Transverse colon (tissue), 4 donors: Measurements from ENCODE around the gene RNF152.

Experiments used
- CTCF ChIP-seq, 5 experiments: fragments of 200-600 bp in 3 of 5; fragments of 450-650 bp in 2 of 5; sonication (generic) in 3 of 5; IDR thresholded peaks; 1 replicate in 2 of 5; 2 replicates in 3 of 5; pipeline ENCODE4 v1.5.1; 2016 to 2017; ENCODE audit warnings: antibody characterized with exemption in 5 of 5, inconsistent platforms in 3 of 5, mild to moderate bottlenecking in 2 of 5, moderate library complexity in 1 of 5
- EP300 ChIP-seq: sonication (generic); formaldehyde crosslinking; IDR thresholded peaks from one replicate; pipeline ENCODE4 v1.6.1; 2017; ENCODE audit warnings: antibody characterized with exemption, low read depth
- POLR2A ChIP-seq: fragments of 450-650 bp; IDR thresholded peaks from one replicate; pipeline ENCODE4 v1.6.1; 2016; ENCODE audit warnings: antibody characterized with exemption, mild to moderate bottlenecking, moderate library complexity
- POLR2AphosphoS5 ChIP-seq, 3 donors: sonication (generic); formaldehyde crosslinking; IDR thresholded peaks; one replicate each; pipeline ENCODE4 v1.6.1; 2016; ENCODE audit warnings: antibody characterized with exemption in 3 of 3

GRCh38 chr18:61838521-61838920, 54.3 kb downstream of the RNF152 start:
- TF ChIP-seq POLR2A (no peak), POLR2AphosphoS5 (IDR thresholded peaks at IDR 0.05) (no peak), CTCF (IDR thresholded peaks at IDR 0.05) (no peak), EP300 (no peak)
